Midbrain (tissue), 1 donor: ENCODE data around the gene WFDC11.
"Not testable (repeated sequence)": the region's sequence is repeated elsewhere in the genome, so short reads cannot be mapped to it uniquely, and the experiment has no call there.

Experiments
- DNase-seq: peaks from one replicate; lab custom pipeline; 2025; lab: John Stamatoyannopoulos, UW

WFDC11 gene

DNA sequence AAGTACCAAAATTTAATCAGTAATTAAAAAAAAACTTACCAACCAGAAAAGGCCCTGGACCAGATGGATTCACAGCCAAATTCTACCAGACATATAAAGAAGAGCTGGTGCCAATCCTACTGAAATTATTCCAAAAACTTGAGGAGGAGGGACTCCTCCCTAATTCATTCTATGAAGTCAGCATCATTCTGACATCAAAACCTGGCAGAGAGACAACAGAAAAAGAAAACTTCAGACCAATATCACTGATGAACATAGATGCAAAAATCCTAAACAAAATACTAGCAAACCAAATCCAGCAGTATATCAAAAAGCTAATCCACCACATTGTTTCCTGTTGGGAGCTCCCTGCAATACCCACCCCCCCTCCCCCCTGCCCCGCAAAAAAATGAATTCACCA is at the start of gene WFDC11:
Gene WFDC11, minus strand, starts transcription at position 101 of the 400 bp plus-strand sequence. CDS start 19,639 bp downstream, outside the sequence.
- no peak for DNase-seq

DNA sequence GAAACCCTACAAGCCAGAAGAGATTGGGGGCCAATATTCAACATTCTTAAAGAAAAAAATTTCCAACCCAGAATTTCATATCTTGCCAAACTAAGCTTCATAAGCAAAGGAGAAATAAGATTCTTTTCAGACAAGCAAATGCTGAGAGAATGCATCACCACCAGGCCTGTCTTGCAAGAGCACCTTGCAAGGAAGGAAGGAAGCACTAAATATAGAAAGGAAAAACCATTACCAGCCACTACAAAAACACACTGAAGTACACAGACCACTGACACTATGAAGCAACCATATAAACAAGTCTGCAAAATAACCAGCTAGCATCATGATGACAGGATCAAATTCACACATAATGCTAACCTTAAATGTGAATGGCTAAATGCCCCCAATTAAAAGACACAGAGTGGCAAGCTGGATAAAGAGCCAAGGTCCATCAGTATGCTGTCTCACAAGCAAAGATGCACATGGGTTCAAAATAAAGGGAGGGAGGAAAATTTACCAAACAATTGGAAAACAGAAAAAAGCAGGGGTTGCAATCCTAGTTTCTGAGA is 46.2 kb upstream of the WFDC11 start:
- DNase-seq, result not testable (repeated sequence)

GRCh38 chr20:45704969-45705637 is 35.1 kb upstream of the WFDC11 start, which contains the start of gene WFDC10B:
Gene WFDC10B (minus strand): TSS chr20:45705019. CDS start chr20:45685992, 19,027 bp downstream.
- no peak for DNase-seq

- no peak for DNase-seq
Observed at GRCh38 chr20:45701873-45702272, 31.8 kb upstream of the WFDC11 start, which contains the start of gene WFDC13. Gene WFDC13 (plus strand): TSS chr20:45702038. CDS start chr20:45702124, 86 bp downstream.

DNA sequence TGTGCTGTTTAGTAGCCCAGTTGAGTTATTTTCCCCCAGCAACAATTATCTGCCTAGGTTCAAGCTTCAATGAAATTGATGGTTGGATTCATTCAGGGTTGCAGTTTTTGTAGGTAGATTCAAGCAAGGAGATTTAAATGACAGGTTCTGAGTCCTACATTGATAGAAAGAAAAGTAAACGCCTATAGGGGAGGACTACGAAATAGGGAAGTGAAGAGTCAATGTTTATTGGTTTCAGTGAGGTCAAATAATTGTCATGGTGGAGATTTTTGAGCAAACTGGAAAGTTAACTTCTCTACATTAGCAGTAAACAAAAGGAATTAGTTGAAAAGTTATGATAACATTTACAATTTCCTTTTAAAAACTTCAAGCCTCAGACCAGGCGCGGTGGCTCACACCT is 31.1 kb upstream of the WFDC11 start:
- no peak for DNase-seq

GRCh38 chr20:45695496-45695895 is 25.5 kb upstream of the WFDC11 start:
- no peak for DNase-seq

DNA sequence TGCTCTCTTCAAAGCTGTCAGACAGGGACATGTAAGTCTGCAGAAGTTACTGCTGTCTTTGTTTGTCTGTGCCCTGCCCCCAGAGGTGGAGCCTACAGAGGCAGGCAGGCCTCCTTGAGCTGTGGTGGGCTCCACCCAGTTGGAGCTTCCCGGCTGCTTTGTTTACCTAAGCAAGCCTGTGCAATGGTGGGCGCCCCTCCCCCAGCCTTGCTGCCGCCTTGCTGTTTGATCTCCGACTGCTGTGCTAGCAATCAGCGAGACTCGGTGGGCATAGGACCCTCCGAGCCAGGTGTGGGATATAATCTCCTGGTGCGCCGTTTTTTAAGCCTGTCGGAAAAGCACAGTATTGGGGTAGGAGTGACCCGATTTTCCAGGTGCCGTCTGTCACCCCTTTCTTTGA is 23.3 kb upstream of the WFDC11 start:
- DNase-seq, result not testable (repeated sequence)

DNA sequence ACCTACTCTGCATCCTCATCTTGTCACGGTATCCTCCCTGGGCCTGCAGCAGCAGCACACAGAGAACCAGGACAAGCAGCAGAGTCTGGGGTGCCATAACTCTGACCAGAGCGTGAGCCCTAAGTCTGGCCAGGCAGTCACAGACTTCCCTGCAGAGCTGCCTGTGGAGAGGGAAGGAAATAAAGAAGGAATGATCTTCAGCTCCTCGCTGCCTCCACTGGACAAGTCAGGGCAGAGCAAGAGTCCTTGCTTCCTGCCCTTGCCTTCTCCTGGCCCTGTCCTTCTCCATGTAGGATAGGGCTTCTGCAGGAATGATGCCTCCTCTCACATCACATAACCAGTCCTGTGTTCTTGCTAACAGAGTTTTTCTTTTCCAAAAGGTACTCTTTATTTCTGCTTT is 15.9 kb upstream of the WFDC11 start:
- no peak for DNase-seq

- DNase-seq, result no peak
Observed at GRCh38 chr20:45679650-45680049, 9.6 kb upstream of the WFDC11 start.

DNA sequence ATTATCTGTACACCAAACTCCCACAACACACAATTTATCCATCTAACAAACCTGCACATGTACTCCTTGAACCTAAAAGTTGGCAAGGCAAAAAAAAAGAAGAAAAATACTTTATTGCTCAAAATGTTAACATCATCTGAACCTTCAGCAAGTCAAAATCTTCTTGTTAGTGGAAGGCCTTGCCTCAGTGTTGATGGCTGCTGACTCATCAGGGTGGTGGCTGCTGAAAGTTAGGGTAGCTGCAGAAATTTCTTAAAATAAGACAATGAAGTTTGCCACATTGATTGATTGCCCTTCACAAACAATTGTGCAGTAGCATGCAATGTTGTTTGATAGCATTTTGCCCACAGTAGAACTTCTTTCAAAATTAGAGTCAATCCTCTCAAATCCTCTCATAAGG is 2.7 kb upstream of the WFDC11 start:
- DNase-seq, result no peak

GRCh38 chr20:45657038-45657437 is 13.0 kb downstream of the WFDC11 start:
- DNase-seq, result not testable (repeated sequence)

GRCh38 chr20:45651726-45652125 is 18.3 kb downstream of the WFDC11 start:
- DNase-seq, result not testable (repeated sequence)

- no peak for DNase-seq
Observed at GRCh38 chr20:45649312-45649863, 20.7 kb downstream of the WFDC11 start.

- no peak for DNase-seq
Observed at GRCh38 chr20:45647441-45648050, 22.5 kb downstream of the WFDC11 start.

DNA sequence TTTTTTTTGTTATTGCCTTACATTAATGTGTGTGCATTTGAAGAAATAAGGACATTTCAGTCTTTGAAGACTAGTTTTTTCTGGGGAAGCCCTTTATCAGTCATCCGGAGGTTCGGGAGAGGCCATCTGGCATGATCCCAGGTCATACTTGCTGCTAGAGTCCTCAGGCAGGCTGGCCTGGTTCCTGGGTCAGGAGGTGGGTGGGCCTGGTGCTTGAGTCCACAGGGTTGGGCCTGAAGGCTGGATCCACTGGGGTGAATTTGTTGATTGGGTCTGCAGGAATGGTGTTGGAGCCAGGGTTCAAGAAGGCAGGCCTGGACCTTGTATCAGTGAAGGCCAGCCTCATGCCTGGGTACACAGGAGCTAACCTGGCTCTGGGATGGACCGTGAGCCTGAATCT is 23.2 kb downstream of the WFDC11 start:
- no peak for DNase-seq

GRCh38 chr20:45645869-45646268 is 24.2 kb downstream of the WFDC11 start:
- DNase-seq, result not testable (repeated sequence)

DNA sequence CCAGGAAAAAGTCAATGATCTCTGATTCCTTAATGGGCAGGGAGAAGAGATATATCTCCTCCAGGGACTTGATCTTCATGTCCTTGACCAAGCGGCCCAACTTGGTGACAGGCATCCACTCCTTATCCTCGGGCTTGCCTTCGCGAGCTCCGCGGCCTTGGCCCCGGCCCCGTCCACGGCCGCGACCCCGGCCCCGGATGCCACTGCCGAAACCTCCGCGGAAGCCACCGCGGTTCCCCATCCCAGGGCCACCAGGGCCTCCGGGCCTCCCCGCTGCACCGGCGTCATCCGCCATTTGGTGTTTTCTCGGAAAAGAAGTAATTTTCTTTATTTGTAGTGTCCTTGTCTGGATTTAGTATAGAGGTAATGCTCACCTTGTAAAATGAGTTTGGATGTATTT is 29.0 kb downstream of the WFDC11 start:
- DNase-seq, result not testable (repeated sequence)

DNA sequence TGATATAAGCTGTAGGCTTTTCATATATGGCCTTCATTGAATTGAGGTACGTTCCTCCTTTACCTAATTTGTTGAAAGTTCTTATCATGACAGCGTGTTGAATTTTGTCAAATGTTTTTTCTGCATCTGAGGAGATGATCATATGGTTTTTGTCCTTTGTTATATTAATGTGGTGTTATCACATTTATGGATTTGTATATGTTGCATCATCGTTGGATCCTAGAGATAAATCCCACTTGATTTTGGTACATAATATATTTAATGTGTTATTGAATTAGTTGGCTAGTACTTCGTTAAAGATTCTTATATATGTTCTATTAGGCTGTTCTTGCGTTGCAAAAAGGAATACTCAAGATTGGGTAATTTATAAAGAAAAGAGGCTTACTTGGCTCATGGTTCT is 30.4 kb downstream of the WFDC11 start:
- DNase-seq, result no peak

DNA sequence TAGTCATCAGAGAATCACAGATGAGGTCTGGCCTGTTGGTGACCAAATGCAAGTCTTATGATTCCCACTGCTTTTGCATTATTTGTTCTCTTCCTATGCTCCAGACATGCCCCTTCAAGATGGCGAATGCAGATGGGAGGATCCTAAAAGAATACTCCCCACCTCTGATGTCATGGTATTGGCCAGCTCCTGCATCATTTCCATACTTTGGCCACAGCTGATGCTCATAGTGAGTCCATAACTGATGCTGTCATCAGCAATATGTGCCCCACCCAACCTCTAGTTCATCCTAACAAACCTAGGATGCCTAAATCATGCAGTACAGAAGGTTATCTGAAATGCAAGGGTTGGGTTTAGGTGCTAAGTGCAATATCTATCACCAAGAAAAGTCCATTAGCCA is 33.5 kb downstream of the WFDC11 start:
- no peak for DNase-seq

- DNase-seq, result no peak
Observed at GRCh38 chr20:45631184-45631583, 38.9 kb downstream of the WFDC11 start, which contains the start of gene WFDC9. Gene WFDC9 (minus strand): TSS chr20:45631284. CDS start chr20:45610181, 21,103 bp downstream.

GRCh38 chr20:45630371-45630770 is 39.7 kb downstream of the WFDC11 start:
- DNase-seq, result no peak

GRCh38 chr20:45629496-45630100 is 40.4 kb downstream of the WFDC11 start, which contains the start of gene WFDC10A:
Gene WFDC10A (plus strand): TSS chr20:45629739. CDS start chr20:45629814, 75 bp downstream.
- DNase-seq, result no peak
